HG02870 (cell line): ENCODE results near the gene GFPT2.

ENCODE experiments used
- ATAC-seq: cut with Tn5 transposase; IDR thresholded peaks from one replicate; pipeline ENCODE4 v1.9.1; 2021; ENCODE audit warnings: mild to moderate bottlenecking, moderate library complexity; ENCODE audit not compliant: unreplicated experiment

The GFPT2 gene

DNA sequence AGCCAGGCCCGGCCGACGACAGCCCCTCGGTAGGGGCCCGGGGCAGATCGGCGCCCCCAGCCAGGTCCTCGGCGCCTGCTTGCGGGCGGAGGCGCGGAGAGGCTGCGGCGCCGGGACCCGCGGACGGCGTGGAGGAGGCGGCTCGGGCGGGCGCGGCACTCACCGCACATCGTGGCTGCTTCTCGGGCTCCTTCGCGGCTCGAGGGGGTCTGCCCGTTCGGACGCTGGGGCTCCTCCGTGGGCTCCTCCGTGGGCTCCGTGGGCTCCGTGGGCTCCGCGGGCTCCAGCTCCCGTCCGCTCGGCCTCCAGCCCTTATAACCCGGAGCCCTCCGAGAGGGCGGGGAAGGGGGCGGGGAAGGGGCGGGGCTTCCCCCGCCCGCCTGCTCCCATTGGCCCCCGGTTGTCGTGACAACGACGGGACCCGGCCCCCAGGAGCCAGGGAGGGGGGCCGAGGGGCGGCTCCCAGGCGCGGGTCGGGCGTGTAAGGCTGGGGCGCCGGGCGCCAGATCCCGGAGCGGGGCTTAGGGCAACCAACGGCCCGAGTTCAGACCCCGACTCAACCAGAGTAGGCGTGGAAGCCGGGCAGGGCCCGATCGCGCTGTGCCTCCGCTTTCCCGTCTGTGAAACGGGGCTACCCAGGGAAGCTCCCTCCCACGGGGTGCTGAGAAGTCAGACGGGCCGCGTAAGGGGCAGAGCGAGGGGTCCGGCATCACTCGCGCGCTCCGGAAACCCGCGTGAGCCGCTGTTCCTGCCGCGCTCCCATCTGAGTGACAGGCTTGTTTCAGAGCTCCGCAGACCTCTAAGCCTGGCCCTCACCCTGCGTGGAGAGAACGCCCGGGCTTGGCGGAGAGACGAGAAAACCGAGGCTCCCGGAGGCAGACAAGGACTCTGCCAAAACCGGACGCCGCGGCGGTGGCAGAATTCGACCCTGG lies at the start of gene GFPT2:
Gene GFPT2, minus strand, starts transcription at position 289 of the 932 bp plus-strand sequence. Its CDS starts 119 bp downstream, at position 170.
- peak; percentile 75 for ATAC-seq

DNA sequence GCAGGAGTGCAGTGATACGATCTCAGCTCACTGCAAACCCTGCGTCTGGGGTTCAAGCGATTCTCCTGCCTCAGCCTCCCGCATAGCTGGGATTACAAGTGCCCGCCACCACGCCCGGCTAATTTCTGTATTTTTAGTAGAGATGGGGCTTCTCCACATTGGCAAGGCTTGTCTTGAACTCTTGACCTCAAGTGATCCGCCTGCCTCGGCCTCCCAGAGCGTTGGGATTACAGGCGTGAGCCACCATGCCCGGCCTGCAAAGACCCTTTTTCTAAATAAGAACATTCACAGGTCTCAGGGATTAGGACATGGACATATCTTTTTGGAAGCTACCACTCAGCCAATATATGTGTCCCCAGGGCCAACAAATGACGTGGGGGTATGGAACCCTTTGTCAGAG lies 49.6 kb upstream of the GFPT2 start:
- ATAC-seq = no peak

DNA sequence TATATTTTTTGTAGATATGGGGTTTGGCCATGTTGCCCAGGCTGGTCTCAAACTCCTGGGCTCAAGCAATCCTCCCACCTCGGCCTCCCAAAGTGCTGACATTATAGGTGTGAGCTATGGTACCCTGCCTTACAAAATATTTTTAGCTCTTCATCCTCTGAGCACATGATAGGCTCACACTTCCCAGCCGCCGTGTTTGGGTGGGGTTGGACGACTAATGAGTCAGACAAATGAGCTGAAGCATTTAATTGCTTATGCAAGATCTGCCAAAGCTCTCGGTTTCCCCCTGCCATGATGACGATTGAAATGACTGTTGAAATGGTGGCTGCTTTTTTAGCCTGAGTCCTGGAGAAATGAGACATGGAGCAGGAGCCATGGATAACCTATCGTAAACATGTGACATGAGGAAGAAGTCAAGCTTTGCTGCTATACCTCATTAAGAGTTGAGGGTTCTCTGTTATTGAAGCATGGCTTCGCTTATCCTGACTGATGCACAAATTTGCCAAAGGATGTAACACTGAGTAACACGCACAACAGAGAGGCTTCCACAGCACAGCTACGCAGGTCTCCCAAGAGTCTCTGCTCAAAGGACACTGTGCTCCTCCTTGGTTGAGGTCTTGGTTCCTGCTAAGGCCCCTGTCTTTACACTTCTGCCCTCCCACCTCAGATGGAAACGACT lies 48.2 kb upstream of the GFPT2 start:
- no peak for ATAC-seq

DNA sequence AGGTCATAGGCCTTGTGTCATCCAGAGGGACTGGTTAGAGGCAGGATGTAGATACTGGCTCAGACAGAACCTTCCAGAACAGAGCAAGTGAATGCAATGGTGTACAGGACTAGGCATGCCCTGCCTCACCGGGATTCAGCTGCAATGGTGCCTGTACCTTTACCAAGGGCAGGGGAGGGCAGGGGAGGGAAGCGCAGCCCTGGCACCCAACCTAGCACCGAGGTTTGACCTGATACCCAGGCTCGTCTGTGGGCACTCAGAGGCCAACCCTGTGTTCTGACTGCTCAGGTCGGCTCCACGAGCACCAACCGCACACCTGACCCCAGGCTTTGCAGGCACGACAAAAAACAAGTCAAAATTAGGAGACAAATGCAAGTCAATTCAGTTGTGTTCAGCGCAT lies 47.3 kb upstream of the GFPT2 start:
- ATAC-seq = no peak

DNA sequence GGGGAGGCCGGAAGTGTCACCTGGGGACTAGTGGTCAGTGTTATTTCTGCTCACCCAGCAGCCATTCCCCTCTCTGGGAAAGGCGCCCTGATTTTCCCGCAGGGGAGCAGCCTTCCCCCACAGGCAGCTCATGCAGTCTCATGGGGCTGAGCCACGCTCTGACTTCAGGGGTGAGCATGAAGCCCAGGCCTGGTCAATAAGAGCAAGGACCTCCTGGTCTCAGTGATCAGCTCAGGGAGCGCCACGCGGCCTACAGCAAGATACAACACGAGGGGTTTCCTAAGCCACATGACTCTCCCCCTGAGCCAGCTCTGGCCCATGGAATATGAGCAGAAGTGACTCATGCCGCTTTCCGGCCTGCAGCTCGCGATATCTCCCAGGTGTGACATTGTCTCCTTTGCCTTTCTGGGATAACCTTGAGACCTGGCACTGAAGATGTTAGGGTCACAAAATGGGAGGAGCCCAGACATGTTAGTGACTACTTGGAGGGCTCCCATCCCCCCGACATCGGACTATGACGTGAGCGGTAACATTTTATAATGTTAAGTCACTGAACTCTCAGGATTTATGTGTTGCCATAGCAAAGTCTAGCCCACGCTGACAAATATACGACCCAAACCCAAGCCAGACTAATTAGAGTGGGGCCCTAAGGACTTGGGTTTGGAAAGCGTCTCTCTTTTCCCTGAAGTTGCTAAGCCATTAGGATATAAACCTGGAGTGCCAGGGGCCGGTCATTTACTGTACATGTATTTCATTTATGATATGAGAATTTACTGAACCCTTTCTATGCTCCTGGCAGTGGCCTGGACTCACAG lies 46.5 kb upstream of the GFPT2 start:
- ATAC-seq = no peak

DNA sequence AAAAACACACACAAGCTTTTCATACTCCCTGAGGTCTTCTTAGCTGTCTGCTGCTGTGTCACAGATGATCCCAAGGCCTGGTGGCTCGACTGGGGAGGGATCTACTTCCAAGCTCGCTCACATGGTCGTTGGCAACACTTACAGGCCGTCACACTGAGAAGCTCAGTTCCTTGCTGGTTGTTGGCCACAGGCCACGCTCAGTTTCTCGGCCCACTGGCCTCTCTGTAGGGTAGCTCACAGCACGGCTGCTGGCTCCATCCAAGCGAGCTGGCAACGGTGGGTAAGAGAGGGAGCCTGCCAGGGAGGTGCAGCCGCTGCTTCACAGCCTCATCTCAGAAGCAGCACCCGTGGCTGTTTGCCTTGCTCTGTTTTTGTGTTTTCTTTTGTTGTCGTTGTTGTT lies 43.8 kb upstream of the GFPT2 start:
- no peak for ATAC-seq

DNA sequence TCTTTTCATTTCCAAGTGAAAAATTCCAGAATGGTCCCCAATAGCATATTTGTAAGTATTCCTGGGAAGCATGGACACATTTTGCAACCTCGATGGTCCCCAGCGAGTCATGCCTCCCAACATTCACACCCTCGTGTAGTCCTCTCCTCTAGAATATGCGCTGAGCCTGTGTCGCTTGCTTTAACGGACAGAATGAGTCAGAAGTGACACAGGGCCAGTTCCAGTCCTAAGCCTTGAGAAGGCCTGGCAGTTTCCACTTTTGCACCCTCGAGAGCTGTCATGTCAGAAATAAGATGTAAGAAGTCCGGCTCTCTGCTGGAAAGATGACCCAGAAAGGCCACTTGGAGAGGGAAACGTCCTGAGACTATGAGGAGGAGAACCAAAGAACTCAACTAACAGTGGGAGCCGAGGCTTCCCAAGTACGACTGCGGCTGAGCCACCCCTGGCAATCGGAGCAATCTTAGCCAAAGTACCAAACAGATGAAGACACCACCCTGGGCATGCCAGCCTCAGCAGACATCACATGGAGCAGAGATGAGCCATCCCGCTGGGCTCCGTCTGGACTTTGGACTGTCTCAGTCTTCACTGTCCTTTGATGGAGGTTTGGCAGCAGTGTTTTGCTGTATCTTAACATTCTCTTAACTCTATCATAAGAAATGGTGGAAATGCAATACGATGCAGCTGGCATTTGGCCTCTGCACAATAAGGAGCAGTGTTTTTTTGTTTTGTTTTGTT lies 42.6 kb upstream of the GFPT2 start:
- ATAC-seq = no peak

DNA sequence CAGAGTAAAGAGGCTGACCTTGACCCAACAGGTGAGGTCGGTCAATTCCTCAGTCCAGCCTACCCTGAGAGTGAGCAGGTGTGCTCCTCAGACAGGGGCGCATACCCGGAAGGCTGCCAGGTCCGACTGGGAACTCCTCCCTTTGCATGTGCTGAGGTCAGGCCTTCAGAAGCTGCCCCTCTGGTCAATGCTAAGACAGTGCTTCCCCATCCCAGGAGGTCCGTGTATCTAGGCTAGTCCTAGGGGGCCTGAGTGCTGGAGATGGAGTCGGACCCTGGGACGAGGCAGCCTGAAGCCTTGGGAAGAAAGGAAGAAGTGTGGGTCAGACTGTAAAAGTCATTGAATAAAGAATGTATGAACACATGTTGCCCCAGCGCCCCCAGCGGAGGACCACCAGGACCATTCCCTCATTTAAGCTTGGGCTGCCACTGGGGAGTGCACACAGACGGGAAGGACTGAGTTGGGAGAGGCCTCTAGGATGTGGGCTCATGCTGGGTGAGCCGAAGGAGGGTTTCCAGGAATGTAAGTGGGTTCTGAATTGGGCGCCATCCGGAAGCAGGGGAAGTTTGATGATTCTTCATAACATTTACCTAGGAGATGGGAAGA lies 41.0 kb upstream of the GFPT2 start:
- ATAC-seq = no peak

DNA sequence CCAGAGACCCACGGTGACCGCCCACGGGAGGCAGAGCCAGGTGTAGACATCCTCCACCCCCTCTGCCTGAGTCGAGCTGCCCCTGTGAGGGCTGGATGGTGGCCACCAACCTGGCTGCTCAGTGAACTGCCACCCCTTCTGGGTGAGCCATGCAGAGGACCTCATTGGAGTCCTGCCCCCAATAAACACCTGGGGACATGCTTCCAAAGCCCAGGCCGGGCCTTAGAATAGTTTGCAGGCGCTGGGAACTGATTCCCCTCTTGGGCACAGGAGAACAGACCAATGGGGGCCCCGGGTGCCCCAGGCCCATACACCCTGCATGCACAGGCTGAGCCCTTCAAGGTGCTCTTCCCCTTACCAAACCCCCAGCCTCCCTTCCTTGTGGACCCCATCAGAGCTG lies 38.1 kb upstream of the GFPT2 start:
- no peak for ATAC-seq

DNA sequence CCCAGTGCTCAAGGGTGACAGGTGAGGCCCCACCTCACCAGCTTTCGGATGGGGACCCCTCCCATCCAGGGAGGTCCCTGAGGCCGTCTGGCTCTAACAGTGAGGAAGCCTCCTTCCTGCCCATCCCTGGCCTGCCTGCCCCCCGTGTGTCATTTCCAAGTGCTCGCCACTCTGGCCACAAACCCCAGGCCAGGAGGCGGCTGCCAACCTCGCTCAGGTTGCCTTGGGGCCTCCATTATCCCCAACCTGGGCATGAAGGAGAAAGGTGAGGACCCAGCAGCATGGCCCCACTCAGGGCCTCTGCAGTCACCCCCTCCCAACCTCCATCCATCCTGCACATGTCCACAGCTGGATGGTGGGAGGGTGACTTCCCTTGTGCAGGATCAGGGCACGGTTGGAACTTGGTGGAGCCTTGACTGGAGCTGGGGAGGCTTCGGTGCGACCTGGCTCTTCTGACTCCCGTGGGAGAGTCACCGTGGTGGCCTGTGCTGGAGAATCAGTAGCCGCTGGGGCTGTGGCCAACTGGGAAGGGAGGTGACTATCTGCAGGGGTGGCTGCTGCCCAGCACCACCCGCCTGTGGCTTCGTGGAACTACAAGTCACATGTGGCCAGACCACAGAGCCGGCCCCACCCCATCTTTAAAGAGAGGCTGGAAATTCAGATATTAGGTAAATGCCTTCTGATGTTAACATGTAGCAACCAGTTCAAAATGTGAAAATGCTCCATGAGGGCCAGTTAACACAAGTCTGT lies 37.5 kb upstream of the GFPT2 start:
- no peak for ATAC-seq

DNA sequence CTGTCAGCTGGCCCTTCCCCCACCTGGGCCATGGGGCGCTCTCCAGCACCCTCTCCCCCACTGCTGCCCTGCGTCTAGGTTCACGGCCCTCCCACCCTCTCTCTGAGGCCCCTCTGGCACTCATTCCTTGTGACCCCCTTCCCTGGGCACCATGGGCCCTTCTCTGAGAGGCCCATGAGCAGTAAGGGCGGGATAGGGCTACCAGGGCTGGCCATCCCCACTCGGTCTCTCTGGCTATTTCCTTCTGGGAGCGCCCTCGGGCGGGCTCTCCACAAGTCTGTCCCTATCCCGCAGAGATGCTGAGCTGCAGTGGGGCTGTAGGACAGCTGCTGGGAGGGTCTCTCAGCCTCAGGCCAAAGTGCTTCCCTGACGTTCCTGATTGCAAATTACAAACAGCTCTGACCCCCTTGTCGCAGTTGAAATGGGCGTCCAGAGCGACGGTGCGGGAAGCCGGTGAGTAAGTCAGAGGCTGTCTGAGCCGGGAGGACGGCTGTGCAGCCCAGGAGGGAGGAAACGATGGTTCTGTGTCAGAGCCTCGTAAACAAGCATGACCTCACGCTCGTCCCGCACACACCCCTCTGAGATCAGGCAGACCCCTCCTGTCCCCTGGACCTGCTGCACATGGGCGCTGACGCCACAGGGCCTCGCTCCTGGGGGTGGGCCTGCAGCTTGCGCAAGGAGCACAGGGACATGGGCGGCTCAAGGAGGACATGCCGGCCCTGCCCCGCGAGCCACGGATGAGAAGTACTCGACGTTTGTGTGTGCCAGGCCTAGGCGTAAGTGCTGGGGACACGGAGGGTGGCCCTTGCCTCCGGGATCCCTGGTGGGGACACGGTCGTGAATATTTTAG lies 36.3 kb upstream of the GFPT2 start:
- ATAC-seq = no peak

DNA sequence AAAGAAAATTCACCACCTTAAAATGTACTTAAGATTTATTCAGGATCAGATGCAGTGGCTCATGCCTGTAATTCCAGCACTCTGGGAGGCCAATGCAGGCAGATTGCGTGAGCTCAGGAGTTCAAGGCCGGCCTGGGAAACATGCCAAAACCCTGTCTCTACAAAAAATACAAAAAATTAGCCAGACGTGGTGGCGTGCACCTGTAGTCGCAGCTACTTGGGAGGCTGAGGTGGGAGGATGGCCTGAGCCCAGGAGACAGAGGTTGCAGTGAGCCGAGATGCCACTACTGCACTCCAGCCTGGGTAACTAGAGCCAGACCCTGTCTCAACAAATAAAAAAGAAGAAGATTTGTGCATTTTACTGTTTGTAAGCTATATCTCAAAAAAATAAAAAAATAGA lies 34.7 kb upstream of the GFPT2 start:
- ATAC-seq = no peak

DNA sequence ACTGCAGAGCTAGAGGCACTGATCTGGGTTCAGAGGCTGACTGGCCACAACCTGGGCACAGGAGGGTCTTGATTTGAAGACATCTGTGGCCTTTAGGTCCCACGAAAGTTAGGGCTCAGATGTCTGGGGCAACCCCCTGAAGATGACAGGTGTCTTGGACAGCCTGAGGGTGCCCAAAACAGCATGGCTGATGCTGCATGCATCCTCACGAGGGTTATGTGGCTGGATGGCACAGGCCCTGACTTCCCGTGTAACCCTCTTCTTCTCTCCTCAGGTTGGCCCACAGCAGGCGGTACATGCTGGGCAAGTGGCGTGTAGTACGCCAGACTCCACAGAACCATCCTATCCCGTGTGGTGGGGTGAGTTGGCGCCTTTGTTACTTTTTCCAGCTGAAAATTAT lies 29.8 kb upstream of the GFPT2 start:
- ATAC-seq = no peak

DNA sequence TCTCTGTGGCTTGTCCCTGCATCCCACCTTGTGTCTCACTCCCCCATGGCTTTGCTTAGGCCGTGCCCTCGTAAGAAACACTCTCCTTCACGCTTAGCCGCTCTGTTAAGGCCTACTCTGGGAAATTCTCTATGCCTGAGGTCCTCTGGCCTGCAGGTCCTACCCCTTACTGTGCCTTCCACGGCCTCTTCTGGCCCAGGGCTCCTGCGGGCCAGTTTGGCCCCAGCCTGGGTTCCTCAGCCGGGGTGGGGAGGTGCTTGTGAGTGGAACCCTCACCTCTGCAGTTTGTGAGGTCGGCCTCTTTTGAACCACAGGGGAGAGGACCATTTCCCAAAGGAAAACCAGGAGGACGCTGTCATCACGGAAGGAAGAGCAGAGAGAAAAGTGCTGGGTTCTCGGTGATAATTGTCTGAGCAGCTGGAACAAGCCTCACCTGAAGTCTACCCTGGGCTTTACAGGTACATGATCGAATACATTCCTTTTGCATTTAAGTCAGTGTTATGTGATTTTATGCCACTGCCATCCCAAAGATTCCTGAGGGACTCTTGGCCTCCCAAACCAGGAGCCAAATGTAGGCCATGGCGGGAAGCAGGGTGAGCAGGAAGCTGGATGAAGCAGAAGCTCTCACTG lies 28.8 kb upstream of the GFPT2 start:
- ATAC-seq = no peak

DNA sequence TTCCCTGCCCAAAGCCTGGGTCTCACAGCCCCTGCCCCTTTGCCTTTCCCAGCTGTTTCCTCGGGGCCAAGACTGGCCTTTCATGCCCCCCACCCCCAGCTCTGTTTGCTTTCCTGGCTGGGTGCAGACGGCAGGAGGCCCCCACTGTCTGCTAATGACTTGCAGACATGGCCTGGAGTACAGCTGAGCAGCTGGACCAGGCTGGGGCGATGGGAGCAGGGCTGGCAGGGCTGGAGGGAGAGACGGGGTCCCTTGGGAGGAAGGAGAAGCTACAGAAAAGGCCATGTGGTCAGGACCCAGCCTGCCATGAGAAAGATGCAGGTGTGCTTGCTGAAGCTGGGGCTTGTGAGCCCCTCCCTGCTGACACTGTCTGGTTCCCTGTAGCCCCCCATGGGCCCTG lies 28.3 kb upstream of the GFPT2 start:
- ATAC-seq = no peak

DNA sequence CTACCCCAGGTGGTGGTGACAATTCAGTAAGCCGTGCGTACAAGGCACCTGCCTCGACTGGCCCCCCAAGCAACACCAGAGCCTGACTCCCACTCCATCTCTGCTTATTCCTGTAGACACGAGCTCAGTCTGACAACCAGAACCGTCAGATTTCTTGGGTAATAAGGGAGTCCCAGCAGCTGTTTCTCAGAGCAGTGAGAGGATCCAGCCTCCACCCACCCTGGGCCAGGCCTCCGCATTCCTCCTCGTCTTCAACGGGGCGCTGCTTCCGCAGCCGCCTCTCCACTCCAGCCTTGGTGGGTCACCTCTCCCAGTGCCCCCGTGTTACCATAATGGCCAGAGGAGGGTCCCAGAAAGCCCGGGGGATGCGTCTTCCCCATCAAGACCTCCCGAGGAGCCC lies 27.7 kb upstream of the GFPT2 start:
- no peak for ATAC-seq

DNA sequence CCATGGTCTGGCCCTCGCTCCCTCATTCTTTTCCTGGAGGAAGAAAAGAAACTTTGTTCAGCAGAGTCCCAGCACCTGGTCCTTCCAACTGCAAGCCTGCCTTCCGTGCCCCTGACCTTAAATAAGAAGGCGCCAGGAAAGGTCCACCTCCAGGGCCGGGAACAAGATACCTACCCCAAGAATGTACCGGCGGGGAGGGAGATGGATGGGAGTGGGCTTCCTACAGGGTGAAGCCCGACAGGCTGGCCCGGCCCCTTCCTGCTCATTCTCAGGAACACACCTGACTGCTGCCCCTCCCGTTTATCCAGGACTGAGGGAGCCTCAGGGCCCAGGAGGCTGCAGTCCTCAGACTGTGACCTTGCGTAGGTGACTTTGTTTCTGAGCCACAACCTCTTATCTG lies 27.3 kb upstream of the GFPT2 start:
- ATAC-seq = no peak

DNA sequence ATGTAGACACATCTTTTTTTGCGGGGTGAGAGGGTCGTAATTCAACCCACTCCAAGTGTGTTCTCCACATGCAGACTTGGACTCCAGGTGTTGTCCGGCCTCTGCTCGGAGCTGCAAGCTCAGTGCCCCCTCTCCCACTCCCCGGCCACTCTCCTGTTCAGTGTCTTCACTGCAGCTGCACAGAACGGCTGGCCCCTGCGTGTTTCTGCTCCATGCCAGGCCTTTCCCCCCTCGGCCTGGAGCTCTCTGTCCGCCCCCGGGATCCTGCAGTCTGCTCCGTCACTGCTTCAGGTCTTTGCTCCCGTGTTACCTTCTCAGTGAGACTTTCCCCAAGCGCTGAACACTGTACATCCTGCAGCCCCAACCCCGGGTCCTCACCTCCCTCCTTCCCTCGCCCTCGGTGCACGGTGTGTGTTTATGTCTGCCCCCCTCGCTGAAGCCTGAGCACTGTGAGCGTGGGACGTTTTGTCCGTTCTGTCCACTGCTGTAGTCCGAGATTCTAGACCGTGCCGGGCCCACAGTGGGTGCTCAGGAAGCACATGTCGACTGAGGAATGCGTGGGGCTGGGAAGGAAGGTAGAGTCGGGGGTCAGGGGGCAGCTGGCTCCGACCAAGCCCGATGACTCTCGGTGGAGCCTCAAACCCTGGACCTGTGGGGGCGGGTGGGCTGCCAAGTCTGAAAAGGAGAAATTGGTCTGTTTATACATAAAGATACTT lies 26.4 kb upstream of the GFPT2 start:
- ATAC-seq = no peak
